GM20000 (cell line): ENCODE data around the gene PHACTR1.
"Not testable (repeated sequence)": the region's sequence is repeated elsewhere in the genome, so short reads cannot be mapped to it uniquely, and the experiment has no call there.

Source experiments
- DNase-seq: peaks from one replicate; pipeline ENCODE4 v3.0.0; 2012; ENCODE audit warnings: low spot score
- CTCF ChIP-seq: IDR thresholded peaks from 2 replicates; pipeline ENCODE4 v1.5.1; 2012; ENCODE audit warnings: mild to moderate bottlenecking, control low read depth; ENCODE audit errors: extremely low read depth, missing control alignments

The PHACTR1 gene

GRCh38 chr6:12761376-12762115, 45.0 kb downstream of the PHACTR1 start:
- DNase-seq = no peak
- no peak for TF ChIP-seq CTCF

- not testable (repeated sequence) for DNase-seq
Observed at GRCh38 chr6:12762731-12763434, 46.3 kb downstream of the PHACTR1 start.

- DNase-seq = no peak
- TF ChIP-seq CTCF = no peak
Observed at GRCh38 chr6:12766365-12766764, 49.8 kb downstream of the PHACTR1 start.

GRCh38 chr6:12767016-12767415, 50.4 kb downstream of the PHACTR1 start:
- no peak for TF ChIP-seq CTCF

GRCh38 chr6:12769556-12770256, 53.1 kb downstream of the PHACTR1 start:
- no peak for DNase-seq
- TF ChIP-seq CTCF = no peak

More at GRCh38 chr6:12767016-12767415, 50.4 kb downstream of the PHACTR1 start:
- DNase-seq = no peak

- TF ChIP-seq CTCF = no peak
- DNase-seq = no peak
Observed at GRCh38 chr6:12772416-12772815, 55.8 kb downstream of the PHACTR1 start.

GRCh38 chr6:12776291-12776690, 59.7 kb downstream of the PHACTR1 start:
- TF ChIP-seq CTCF = no peak

More at GRCh38 chr6:12776291-12776690, 59.7 kb downstream of the PHACTR1 start:
- DNase-seq = no peak
